HepG2 (cell line): ENCODE results near the gene ENTPD5. TPM values are rescaled to one million over a fixed set of nuclear protein-coding genes. Genes with fewer than 3 reads are reported as not detected.

Experiments
- ATAC-seq: fragments of 200-7000 bp; cut with Tn5 transposase; 3 replicates; pipeline ENCODE4 v1.9.1; 2020; ENCODE audit warnings: mild to moderate bottlenecking, moderate library complexity
- BruUV-seq: library from RNA; stranded (reverse); fragments of 400-500 nt; replicated peaks from 2 replicates; lab custom pipeline; 2021; lab: Mats Ljungman, UMichigan
- CTCF ChIA-PET: fragments of 300-600 bp; formaldehyde crosslinking; extraction: SDS; loops from one replicate; lab custom pipeline; 2021; ENCODE audit warnings: low total read pairs, inconsistent platforms, low intra/inter-chr PET ratio; lab: Yijun Ruan, JAX
- POLR2A ChIA-PET: fragments of 350-600 bp; sonication (Branson Sonifier 250); formaldehyde crosslinking; loops from one replicate; lab custom pipeline; 2020; ENCODE audit warnings: antibody characterized with exemption, inconsistent platforms; lab: Yijun Ruan, JAX
- DNase-seq: peaks from one replicate; pipeline ENCODE4 v3.0.0-alpha.2; 2015; ENCODE audit warnings: low spot score
- FAIRE-seq: peaks from 3 replicates; lab custom pipeline; 2011; peaks lifted over from hg19 to GRCh38; lab: Jason Lieb, UNC
- H2AFZ ChIP-seq: one replicate; pipeline ENCODE4 v1.6.1; 2011; ENCODE audit warnings: low read length, inconsistent platforms
- H3K27ac ChIP-seq: fragments of 300-600 bp; 3 replicates; pipeline ENCODE4 v1.8.0; 2011; ENCODE audit warnings: mixed run types, mild to moderate bottlenecking, mixed read lengths, low read length, inconsistent platforms; ENCODE audit not compliant: insufficient read depth; ENCODE audit errors: extremely low read length
- H3K27me3 ChIP-seq, 2 experiments: fragments of 200-600 bp in 1 of 2; 2 replicates in 1 of 2; 3 replicates in 1 of 2; pipeline versions ENCODE4 v1.6.0 to v1.8.0; 2011; ENCODE audit warnings: low read length in 2 of 2, mild to moderate bottlenecking in 2 of 2, moderate library complexity in 2 of 2, inconsistent platforms in 1 of 2; ENCODE audit not compliant: insufficient read depth in 2 of 2, control insufficient read depth in 1 of 2
- H3K36me3 ChIP-seq, 2 experiments: fragments of 200-600 bp in 1 of 2; replicated peaks in 1 of 2; 2 replicates in 1 of 2; 3 replicates in 1 of 2; pipeline versions ENCODE4 v1.5.1 to v1.8.0; 2011; ENCODE audit warnings: low read length in 2 of 2, inconsistent platforms in 1 of 2; ENCODE audit not compliant: insufficient read depth in 2 of 2, control insufficient read depth in 1 of 2
- H3K4me1 ChIP-seq: 2 replicates; pipeline ENCODE4 v1.5.1; 2012; ENCODE audit warnings: low read length, inconsistent platforms; ENCODE audit not compliant: insufficient read depth
- H3K4me2 ChIP-seq: 2 replicates; pipeline ENCODE4 v1.6.0; 2011; ENCODE audit warnings: low read depth, low read length, inconsistent platforms
- H3K4me3 ChIP-seq, 3 experiments: fragments of 200-600 bp in 1 of 3; sonication (generic), shearing (Covaris generic) in 1 of 3; replicated peaks in 1 of 3; 2 replicates each; pipeline ENCODE4 v1.5.1; 2011 to 2016; ENCODE audit warnings: low read length in 3 of 3, inconsistent platforms in 2 of 3, low read depth in 2 of 3, mild to moderate bottlenecking in 2 of 3, control low read depth in 1 of 3, mixed read lengths in 1 of 3; ENCODE audit not compliant: insufficient read depth in 1 of 3
- H3K79me2 ChIP-seq: one replicate; pipeline ENCODE4 v1.6.1; 2011; ENCODE audit warnings: low read length, inconsistent platforms; ENCODE audit not compliant: insufficient read depth
- H3K9ac ChIP-seq: 2 replicates; pipeline ENCODE4 v1.6.0; 2011; ENCODE audit warnings: mild to moderate bottlenecking, low read depth, low read length, inconsistent platforms; ENCODE audit not compliant: insufficient read depth
- H3K9me3 ChIP-seq: 2 replicates; pipeline ENCODE4 v1.5.1; 2012; ENCODE audit warnings: mild to moderate bottlenecking, low read length
- H4K20me1 ChIP-seq: 2 replicates; pipeline ENCODE4 v1.6.0; 2011; ENCODE audit warnings: inconsistent platforms, mild to moderate bottlenecking, low read length, moderate library complexity; ENCODE audit not compliant: insufficient read depth
- ATF1 ChIP-seq: IDR thresholded peaks from 2 replicates; pipeline ENCODE4 v1.6.1; 2016; ENCODE audit warnings: mild to moderate bottlenecking, control low read depth
- CBX2 ChIP-seq, 2 experiments: fragments of 200-600 bp in 1 of 2; sonication (generic); formaldehyde crosslinking in 1 of 2; IDR thresholded peaks; 2 replicates each; pipeline versions ENCODE4 v1.7.0 to v1.8.1; 2018 to 2022; ENCODE audit warnings: low read depth in 2 of 2, low read length in 1 of 2, mild to moderate bottlenecking in 1 of 2, missing genetic modification reagents in 1 of 2
- CEBPG ChIP-seq: IDR thresholded peaks from 2 replicates; pipeline ENCODE4 v1.6.1; 2016
- GMEB2 ChIP-seq: IDR thresholded peaks from 2 replicates; pipeline ENCODE4 v1.6.1; 2016; ENCODE audit warnings: missing biosample characterization, missing genetic modification reagents, low read depth
- PAXIP1 ChIP-seq: sonication (generic); formaldehyde crosslinking; conservative IDR thresholded peaks from 2 replicates; pipeline ENCODE4 v1.4.0; 2020; ENCODE audit warnings: mild to moderate bottlenecking, missing genetic modification reagents, moderate library complexity
- PBX3 ChIP-seq: sonication (generic); formaldehyde crosslinking; IDR thresholded peaks from 2 replicates; pipeline ENCODE4 v1.8.1; 2023; ENCODE audit warnings: missing genetic modification reagents, inconsistent platforms, borderline replicate concordance
- SIX1 ChIP-seq: sonication (generic); formaldehyde crosslinking; IDR thresholded peaks from 2 replicates; pipeline ENCODE4 v1.4.0; 2020; ENCODE audit warnings: missing genetic modification reagents, borderline replicate concordance
- ZNF572 ChIP-seq: sonication (generic); formaldehyde crosslinking; IDR thresholded peaks from 2 replicates; pipeline ENCODE4 v1.5.1; 2020; ENCODE audit warnings: mild to moderate bottlenecking, missing genetic modification reagents
- ZNF616 ChIP-seq: sonication (generic); formaldehyde crosslinking; IDR thresholded peaks from 2 replicates; pipeline ENCODE4 v1.5.0; 2020; ENCODE audit warnings: low read depth, mild to moderate bottlenecking, missing genetic modification reagents
- WGBS: methylation state at CpG from one replicate; pipeline ENCODE4 v1.1.6; 2017; ENCODE audit warnings: low lambda C conversion rate; 5-methylcytosine and 5-hydroxymethylcytosine counted together
- in situ Hi-C: cut with HindIII; loops from 2 replicates; pipeline ENCODE4 v1.10.0; 2017; ENCODE audit warnings: low pct_unique_long_range_greater_than_20kb; ENCODE audit not compliant: extremely low pct_ligation_motif_present
- intact Hi-C: fragments of 100-400 bp; cut with micrococcal nuclease; formaldehyde crosslinking; loops from one replicate; pipeline ENCODE4 v1.10.0; 2022; ENCODE audit not compliant: unreplicated experiment
- polyA plus RNA-seq, 8 experiments: library from polyadenylated mRNA; depleted of rRNA in 3 of 8; stranded (reverse) in 7 of 8; unstranded in 1 of 8; fragments of >200 nt; fragmentation: Illumina TruSeq in 4 of 8; extraction: Trizol in 4 of 8; gene quantifications; 2 replicates each; pipeline versions ENCODE4 v1.2.1 to v1.2.3, GENCODE V29; 2011 to 2016; ENCODE audit warnings: low read depth in 4 of 8, missing spikeins in 1 of 8, mixed read lengths in 1 of 8; ENCODE audit not compliant: insufficient read depth in 1 of 8
- total RNA-seq, 5 experiments: library from RNA; depleted of rRNA; stranded (reverse); fragments of >200 nt; fragmentation: Illumina TruSeq; extraction: Trizol; gene quantifications; 2 replicates each; pipeline ENCODE4 v1.2.3, GENCODE V29; 2016; ENCODE audit warnings: low read depth in 1 of 5

ENTPD5 gene
- total and polyA plus RNA-seq, 2 of the 13 experiments (the other 11 are each of a cell fraction or from before 2014, with no cell fraction given), result 33.8 to 43.3 TPM

DNA sequence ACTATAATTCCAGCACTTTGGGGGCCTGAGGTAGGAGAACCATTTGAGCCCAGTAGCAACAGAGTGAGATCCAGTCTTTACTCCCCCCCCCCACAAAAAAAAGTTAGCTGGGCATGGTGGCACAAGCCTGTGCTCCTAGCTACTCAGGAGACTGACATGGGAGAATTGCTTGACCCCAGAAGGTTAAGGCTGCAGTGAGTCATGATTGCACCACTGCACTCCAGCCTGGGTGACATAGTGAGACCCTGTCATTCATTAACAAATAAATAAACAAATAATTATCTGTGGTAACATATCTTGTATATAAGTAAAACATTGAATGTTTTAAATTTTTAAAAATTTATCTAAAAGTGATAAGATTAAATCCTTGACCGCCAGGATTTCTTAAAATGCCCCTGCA is 4.8 kb downstream of the ENTPD5 start (continued):
- TF ChIP-seq PAXIP1 (CRISPR knock-in tag) (peak; percentile 70), CEBPG (CRISPR knock-in tag) (peak; percentile 92)

DNA sequence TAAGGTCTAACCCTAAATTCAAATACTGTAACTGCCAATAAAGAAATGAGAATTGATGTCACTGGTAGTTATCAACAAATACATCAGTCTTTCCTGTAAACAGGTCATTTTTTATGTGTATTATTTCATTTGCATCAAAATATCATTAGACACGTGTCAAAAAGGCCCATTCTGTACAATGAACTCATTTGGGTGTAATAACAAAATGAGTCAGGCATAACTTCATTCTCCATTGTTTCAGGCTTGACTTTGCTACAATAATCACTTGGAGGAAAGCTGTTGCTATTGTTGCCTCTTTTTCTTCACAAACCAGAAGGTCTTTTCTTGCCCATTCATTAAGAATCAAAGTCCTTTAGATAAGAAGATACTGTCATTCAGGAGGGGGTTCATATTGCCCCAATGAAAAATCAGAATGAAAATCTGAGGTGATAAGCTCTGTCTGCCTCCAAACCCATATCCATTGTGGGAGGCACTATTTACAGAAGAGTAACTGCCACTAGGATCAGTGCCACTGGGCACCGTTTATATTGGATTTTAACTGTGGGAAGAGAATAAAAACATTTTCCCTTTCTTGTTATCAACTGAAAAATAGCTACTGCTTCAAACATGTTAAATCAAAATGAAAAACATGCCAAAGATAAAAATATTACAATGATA is 10.1 kb downstream of the ENTPD5 start:
- Histone ChIP-seq H3K4me3 (no peak overlapping the region), H3K9ac (no peak overlapping the region), H3K27me3 (no peaks in the 10 kb centered on the region), H3K36me3 (peaks cover 6 to 18% of the 10 kb centered on the region in 2 experiments; a peak in 4 of 5 replicates), H2AFZ (no peak overlapping the region), H3K79me2 (no peaks in the 10 kb centered on the region), H3K4me1 (peaks cover 16% of the 10 kb centered on the region)
- ChIA-PET POLR2A (no interaction called here), CTCF (no interaction called here)
- intact Hi-C loops (no loop called here), in situ Hi-C loops (no loop called here)
- DNase-seq (no peak), FAIRE-seq (no peak)
- TSS peak; percentile 27 for BruUV-seq
- TF ChIP-seq CBX2 (IDR thresholded peaks at IDR 0.05; ENCODE audit: low read depth, low read length), result no peak
- no peak for TF ChIP-seq CBX2 (CRISPR knock-in tag; IDR thresholded peaks at IDR 0.05; ENCODE audit: low read depth)
- no peak for TF ChIP-seq GMEB2 (CRISPR knock-in tag)
- TF ChIP-seq ATF1, result no peak
- TF ChIP-seq SIX1 (CRISPR knock-in tag), result no peak
- TF ChIP-seq PBX3 (CRISPR knock-in tag), result no peak
- TF ChIP-seq ZNF616 (CRISPR knock-in tag), result no peak
- TF ChIP-seq ZNF572 (CRISPR knock-in tag), result no peak
- TF ChIP-seq, all 625 proteins: peak for 0
- H3K4me2 ChIP-seq, result no peak overlapping the region
- no peak overlapping the region for H3K27ac ChIP-seq
- no peaks in the 10 kb centered on the region for H4K20me1 ChIP-seq
- H3K9me3 ChIP-seq, result no peaks in the 10 kb centered on the region
- ATAC-seq, result no peak
- 93% methylated on average over 2 of the region's 2 CpGs for WGBS
